Thoracic aorta endothelial cell (primary cell): ENCODE results near the gene MDP1. TPM values are rescaled to one million over a fixed set of nuclear protein-coding genes. Genes with fewer than 3 reads are reported as not detected.

Experiments
- small RNA-seq: library from RNA; depleted of rRNA; stranded (forward); fragments of <200 nt; gene quantifications from one replicate; pipeline ENCODE3, GENCODE V24; 2012
- total RNA-seq: library from RNA; depleted of rRNA; stranded (reverse); fragments of >200 nt; gene quantifications from 2 replicates; pipeline ENCODE4 v1.2.3, GENCODE V29; 2012

Gene MDP1
- total RNA-seq = 3.2 and 6.0 TPM in 2 replicates

GRCh38 chr14:24215495-24216344 is at the start of gene MDP1:
TSS of gene MDP1 (minus strand) at chr14:24216066. CDS start at chr14:24215955, 111 bp downstream.

GRCh38 chr14:24262821-24263733 is 47.2 kb upstream of the MDP1 start, which contains the start of gene TGM1:
TSS of gene TGM1 (minus strand) at chr14:24263177. CDS start at chr14:24262352, 825 bp downstream.

GRCh38 chr14:24232645-24233537 is 17.0 kb upstream of the MDP1 start, which contains the start of gene GMPR2:
TSS of gene GMPR2 (plus strand) at chr14:24232929. CDS start at chr14:24233254, 325 bp downstream.

GRCh38 chr14:24232121-24232644 is 16.3 kb upstream of the MDP1 start, which contains the start of gene NEDD8:
TSS of gene NEDD8 (minus strand) at chr14:24232367. CDS start at chr14:24232267, 100 bp downstream.

GRCh38 chr14:24212924-24213865 is 2.7 kb downstream of the MDP1 start, which contains the start of gene CHMP4A:
TSS of gene CHMP4A (minus strand) at chr14:24213488. CDS start at chr14:24213439, 49 bp downstream.

GRCh38 chr14:24195186-24196070 is 20.4 kb downstream of the MDP1 start, which contains the start of gene TM9SF1:
TSS of gene TM9SF1 (minus strand) at chr14:24195441. CDS start at chr14:24195019, 422 bp downstream.

GRCh38 chr14:24188251-24189058 is 27.4 kb downstream of the MDP1 start, which contains the start of gene IPO4:
TSS of gene IPO4 (minus strand) at chr14:24188816. CDS start at chr14:24188787, 29 bp downstream.

GRCh38 chr14:24171422-24172260 is 44.2 kb downstream of the MDP1 start, which contains the start of gene REC8:
TSS of gene REC8 (plus strand) at chr14:24172080. CDS start at chr14:24172553, 473 bp downstream.

Small RNAs within 50 kb of the gene (small RNA-seq; reads per million reads assigned to genes)
- gene AL136295.4 = not detected
- not detected for gene CHMP4A
- gene IPO4 = not detected
- 0.49 reads per million for gene IRF9
- gene MDP1 = not detected

Other genes with a start within 250 kb of the MDP1 start
- 11.1 and 12.2 TPM in 2 replicates for gene DHRS4L2, start 227.1 kb downstream of the MDP1 start, total RNA-seq
- gene CARMIL3, start 164.1 kb downstream of the MDP1 start, total RNA-seq = 0.14 TPM in 1 of 2 replicates, not detected in the other
- not detected in 2 replicates for gene CPNE6, start 144.5 kb downstream of the MDP1 start, total RNA-seq
- 6.6 and 11.2 TPM in 2 replicates for gene PCK2, start 121.8 kb downstream of the MDP1 start, total RNA-seq
- gene DCAF11, start 101.3 kb downstream of the MDP1 start, total RNA-seq = 35.8 and 36.3 TPM in 2 replicates
- gene NRL, start 101.1 kb downstream of the MDP1 start, total RNA-seq = 0.40 and 0.57 TPM in 2 replicates
- 0.27 TPM in 1 of 2 replicates, not detected in the other for gene FITM1, start 85.4 kb downstream of the MDP1 start, total RNA-seq
- 86.7 and 90.6 TPM in 2 replicates for gene PSME1, start 79.9 kb downstream of the MDP1 start, total RNA-seq
- 14.9 and 15.3 TPM in 2 replicates for gene EMC9, start 74.5 kb downstream of the MDP1 start, total RNA-seq
- 76.7 and 77.1 TPM in 2 replicates for gene PSME2, start 69.5 kb downstream of the MDP1 start, total RNA-seq
- 42.4 and 54.4 TPM in 2 replicates for gene RNF31, start 68.6 kb downstream of the MDP1 start, total RNA-seq
- 24.3 and 32.3 TPM in 2 replicates for gene IRF9, start 54.8 kb downstream of the MDP1 start, total RNA-seq
- gene REC8, start 44.0 kb downstream of the MDP1 start, total RNA-seq = 2.3 and 8.1 TPM in 2 replicates
- gene IPO4, start 27.2 kb downstream of the MDP1 start, total RNA-seq = 53.7 and 54.7 TPM in 2 replicates
- 52.5 and 61.0 TPM in 2 replicates for gene TM9SF1, start 20.6 kb downstream of the MDP1 start, total RNA-seq
- 0.13 TPM in 1 of 2 replicates, not detected in the other for gene TSSK4, start 10.4 kb downstream of the MDP1 start, total RNA-seq
- gene CHMP4A, start 2.6 kb downstream of the MDP1 start, total RNA-seq = 29.4 and 35.6 TPM in 2 replicates
- 118 and 150 TPM in 2 replicates for gene NEDD8, start 16.3 kb upstream of the MDP1 start, total RNA-seq
- 63.4 and 67.2 TPM in 2 replicates for gene GMPR2, start 16.9 kb upstream of the MDP1 start, total RNA-seq
- gene TINF2, start 26.6 kb upstream of the MDP1 start, total RNA-seq = 50.8 and 52.1 TPM in 2 replicates
- gene TGM1, start 47.1 kb upstream of the MDP1 start, total RNA-seq = 1.1 and 1.2 TPM in 2 replicates
- 26.1 and 34.3 TPM in 2 replicates for gene RABGGTA, start 55.5 kb upstream of the MDP1 start, total RNA-seq
- 10.1 and 10.9 TPM in 2 replicates for gene DHRS1, start 83.7 kb upstream of the MDP1 start, total RNA-seq
- 31.8 and 34.1 TPM in 2 replicates for gene NOP9, start 83.8 kb upstream of the MDP1 start, total RNA-seq
- 2.7 and 3.0 TPM in 2 replicates for gene CIDEB, start 91.9 kb upstream of the MDP1 start, total RNA-seq
- gene LTB4R2, start 94.1 kb upstream of the MDP1 start, total RNA-seq = 10.6 and 10.8 TPM in 2 replicates
- gene LTB4R, start 95.4 kb upstream of the MDP1 start, total RNA-seq = 2.9 and 4.7 TPM in 2 replicates
- gene ADCY4, start 119.0 kb upstream of the MDP1 start, total RNA-seq = 30.9 and 34.2 TPM in 2 replicates
- 2.1 and 5.8 TPM in 2 replicates for gene RIPK3, start 123.9 kb upstream of the MDP1 start, total RNA-seq
- 12.5 and 20.2 TPM in 2 replicates for gene NFATC4, start 152.1 kb upstream of the MDP1 start, total RNA-seq
- 11.7 and 12.9 TPM in 2 replicates for gene NYNRIN, start 182.9 kb upstream of the MDP1 start, total RNA-seq
- 1.1 and 1.6 TPM in 2 replicates for gene CBLN3, start 213.6 kb upstream of the MDP1 start, total RNA-seq
- 38.4 and 39.0 TPM in 2 replicates for gene KHNYN, start 213.9 kb upstream of the MDP1 start, total RNA-seq
- 15.8 and 17.9 TPM in 2 replicates for gene SDR39U1, start 226.7 kb upstream of the MDP1 start, total RNA-seq